NCI-H2107 (cell line): ENCODE measurements around the gene CCM2.

Experiments
- DNase-seq: peaks from one replicate; lab custom pipeline; 2025; lab: John Stamatoyannopoulos, UW

Gene CCM2

GRCh38 chr7:45067582-45067981 is 67.6 kb downstream of the CCM2 start:
- no peak for DNase-seq

GRCh38 chr7:45068236-45069023 is 68.4 kb downstream of the CCM2 start:
- no peak for DNase-seq

- DNase-seq = no peak
Measured at GRCh38 chr7:45069444-45070253, 69.6 kb downstream of the CCM2 start.

GRCh38 chr7:45070254-45070642 is 70.2 kb downstream of the CCM2 start:
- no peak for DNase-seq

- DNase-seq = no peak
Measured at GRCh38 chr7:45071528-45071927, 71.5 kb downstream of the CCM2 start.

GRCh38 chr7:45072131-45073030 is 72.4 kb downstream of the CCM2 start:
- DNase-seq = no peak

- DNase-seq = no peak
Measured at GRCh38 chr7:45073031-45073785, 73.2 kb downstream of the CCM2 start.

GRCh38 chr7:45073786-45074527 is 74.0 kb downstream of the CCM2 start:
- DNase-seq = no peak

- DNase-seq = no peak
Measured at GRCh38 chr7:45074528-45075354, 74.7 kb downstream of the CCM2 start.

- no peak for DNase-seq
Measured at GRCh38 chr7:45075355-45075644, 75.3 kb downstream of the CCM2 start.

GRCh38 chr7:45075871-45076796 is 76.1 kb downstream of the CCM2 start:
- no peak for DNase-seq

GRCh38 chr7:45076946-45077345 is 76.9 kb downstream of the CCM2 start:
- no peak for DNase-seq

GRCh38 chr7:45077579-45077978 is 77.6 kb downstream of the CCM2 start:
- no peak for DNase-seq

GRCh38 chr7:45078125-45078681 is 78.2 kb downstream of the CCM2 start:
- no peak for DNase-seq

GRCh38 chr7:45080265-45080957 is 80.4 kb downstream of the CCM2 start:
- DNase-seq = no peak

- DNase-seq = no peak
Measured at GRCh38 chr7:45080958-45081669, 81.1 kb downstream of the CCM2 start.

GRCh38 chr7:45081670-45081974 is 81.6 kb downstream of the CCM2 start:
- no peak for DNase-seq
